Muscle of arm (tissue), 14 donors: Measurements from ENCODE around the gene PHIP. TPM values are rescaled to one million over a fixed set of nuclear protein-coding genes. Genes with fewer than 3 reads are reported as not detected.
"Not testable (repeated sequence)": the region's sequence is repeated elsewhere in the genome, so short reads cannot be mapped to it uniquely, and the experiment has no call there.

Experiments
- DNase-seq: peaks from one replicate; pipeline ENCODE4 v3.0.0-alpha.2; 2013
- long read RNA-seq, 11 donors: transcript quantifications; one replicate each; lab custom pipeline, GENCODE V29; 2026
- polyA plus RNA-seq, 12 donors: library from polyadenylated mRNA; unstranded; fragments of 120-200 nt; gene quantifications; one replicate each; pipeline ENCODE4 v1.2.1, GENCODE V29; 2013; ENCODE audit not compliant: insufficient read length in 12 of 12

The PHIP gene
- 10 to 100 TPM; 22.2 to 89.8 (median 30.6) TPM for polyA plus RNA-seq
- long read RNA-seq, donor 1 = 0 reads
- long read RNA-seq, donor 2 = 0 reads
- long read RNA-seq, donor 3 = 0 reads
- long read RNA-seq, donor 4 = 0 reads
- long read RNA-seq, donor 5, full-length matches to known transcripts = 1 of 8 reads
- long read RNA-seq, donor 5, partial matches to known transcripts = 7 of 8 reads
- long read RNA-seq, donor 5, other reads (novel, unspliced or antisense) = 0 of 8 reads
- long read RNA-seq, donor 6 = 0 reads
- long read RNA-seq, donor 7 = 0 reads
- long read RNA-seq, donor 8, full-length matches to known transcripts = 1 of 1 reads
- long read RNA-seq, donor 8, partial matches to known transcripts = 0 of 1 reads
- long read RNA-seq, donor 8, other reads (novel, unspliced or antisense) = 0 of 1 reads
- long read RNA-seq, donor 9 = 0 reads
- long read RNA-seq, donor 10 = 0 reads
- long read RNA-seq, donor 11, partial matches to known transcripts = 6 of 6 reads
- long read RNA-seq, donor 11, other reads (novel, unspliced or antisense) = 0 of 6 reads

DNA sequence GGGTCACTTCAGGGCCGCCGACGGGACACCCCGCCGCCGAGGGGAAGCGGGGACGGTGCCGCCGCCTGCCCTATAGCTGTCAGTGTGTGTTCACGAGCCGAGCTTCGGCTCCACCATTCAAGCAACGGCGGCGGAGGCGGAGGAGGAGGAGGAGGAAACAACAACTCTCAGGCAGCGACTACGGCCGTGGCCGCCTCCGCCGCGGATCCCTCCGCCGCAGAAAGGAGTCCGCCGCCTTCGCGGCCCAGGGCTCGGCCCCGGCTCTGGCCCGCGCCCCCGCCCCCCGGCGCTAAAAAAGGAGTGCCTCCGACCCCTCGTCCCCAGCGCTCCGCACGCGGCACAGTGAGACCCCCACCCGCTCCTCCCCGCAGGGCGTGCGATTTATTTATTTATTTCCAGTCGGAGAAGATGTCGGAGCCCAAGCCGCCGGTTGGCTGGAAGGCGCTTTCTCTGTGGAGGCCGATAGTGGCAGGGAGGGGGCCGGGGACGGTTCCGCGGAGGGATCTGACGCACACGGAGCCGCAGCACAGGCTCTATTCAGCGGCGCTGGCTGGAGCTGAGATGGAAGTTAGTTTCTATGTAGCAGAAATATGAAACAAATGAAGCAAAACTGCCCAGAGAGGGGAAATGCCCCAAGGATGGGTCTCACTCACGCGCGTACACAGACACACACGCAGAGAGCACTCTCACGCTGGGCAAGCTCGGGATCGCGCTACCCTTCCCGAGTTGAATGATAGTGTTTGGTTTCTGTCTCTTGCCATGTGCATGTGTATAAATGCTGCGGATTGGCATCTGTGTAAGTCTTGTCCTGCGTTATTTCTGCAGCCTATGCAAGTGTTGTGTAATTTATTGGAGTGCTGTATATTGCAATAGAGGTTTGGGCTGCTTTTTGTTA, at the start of gene PHIP:
Gene PHIP, minus strand, starts transcription at position 180 of the 895 bp plus-strand sequence. CDS start 186 bp downstream, outside the sequence.
- DNase-seq = peak; percentile 95

GRCh38 chr6:79127660-79128059, 49.6 kb upstream of the PHIP start:
- DNase-seq = no peak

GRCh38 chr6:79119217-79119616, 41.2 kb upstream of the PHIP start:
- no peak for DNase-seq

- DNase-seq = no peak
These were observed 39.7 kb upstream of the PHIP start for GRCh38 chr6:79117752-79118151.

DNA sequence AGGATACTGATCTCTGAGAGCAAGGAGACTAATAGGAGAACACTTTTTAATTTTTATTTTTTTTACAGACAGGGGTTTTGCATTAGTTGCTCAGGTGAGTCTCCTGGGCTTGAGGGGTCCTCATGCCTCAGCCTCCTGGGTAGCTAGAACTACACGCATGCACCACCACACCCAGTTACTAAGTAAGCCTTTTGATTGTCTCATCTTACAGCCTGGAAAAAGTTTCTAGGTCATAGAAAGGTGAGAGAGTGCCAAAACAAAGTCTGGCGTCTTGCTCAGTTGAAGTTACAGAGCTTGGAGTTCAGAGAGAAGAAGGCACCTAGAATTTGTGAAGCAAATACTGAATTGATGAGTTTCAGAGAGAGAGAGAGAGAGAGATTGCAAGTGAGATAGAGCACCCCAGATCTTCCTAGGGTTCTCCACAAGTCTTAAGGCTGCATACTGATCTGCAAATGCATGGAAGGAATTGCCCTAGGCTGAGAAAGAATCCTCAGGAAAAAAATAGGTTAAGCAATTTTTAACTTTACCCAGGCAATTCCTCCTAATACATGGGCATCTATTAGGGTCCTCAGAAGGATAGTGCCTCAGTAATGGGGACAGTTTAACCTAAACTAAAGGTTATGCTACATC, 37.6 kb upstream of the PHIP start:
- DNase-seq = no peak

- no peak for DNase-seq
These were observed 33.5 kb upstream of the PHIP start for GRCh38 chr6:79111549-79111948.

DNA sequence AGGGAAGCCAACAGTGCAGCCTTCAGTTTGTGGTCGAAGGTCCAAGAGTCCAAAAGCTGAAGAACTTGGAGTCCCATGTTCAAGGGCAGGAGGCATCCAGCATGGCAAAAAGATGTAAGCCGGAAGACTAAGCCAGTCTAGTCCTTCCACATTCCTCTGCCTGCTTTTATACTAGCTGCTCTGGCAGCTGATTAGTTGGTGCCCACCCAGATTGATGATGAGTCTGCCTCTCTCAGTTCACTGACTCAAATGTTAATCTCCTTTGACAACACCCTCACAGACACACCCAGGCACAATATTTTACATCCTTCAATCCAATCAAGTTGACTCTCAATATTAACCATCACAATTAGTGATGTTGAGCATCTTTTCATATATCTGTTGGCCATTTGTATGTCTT, 23.1 kb upstream of the PHIP start:
- DNase-seq = no peak

- no peak for DNase-seq
These were observed 22.2 kb upstream of the PHIP start for GRCh38 chr6:79100304-79100703.

DNA sequence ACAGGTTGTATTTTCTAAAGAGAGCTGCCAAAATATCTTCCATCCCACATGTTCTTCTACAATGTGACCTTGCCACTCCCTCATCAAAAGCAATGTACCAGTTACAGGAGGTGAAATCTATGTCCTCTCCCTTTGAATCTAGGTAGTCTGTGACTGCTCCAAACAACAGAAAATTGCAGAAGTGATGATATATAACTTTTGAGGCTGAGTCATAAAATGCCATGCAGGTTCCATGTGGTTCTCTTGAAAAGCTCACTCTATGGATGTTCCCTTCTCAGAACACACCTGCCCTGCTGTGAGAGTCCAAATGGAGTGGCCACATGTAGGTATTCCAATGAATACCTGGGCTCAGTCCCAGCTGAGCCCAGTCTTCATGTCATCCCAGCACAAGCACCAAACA, 16.9 kb upstream of the PHIP start:
- no peak for DNase-seq

GRCh38 chr6:79091801-79092200, 13.7 kb upstream of the PHIP start:
- not testable (repeated sequence) for DNase-seq

GRCh38 chr6:79089552-79090404, 11.7 kb upstream of the PHIP start:
- no peak for DNase-seq

DNA sequence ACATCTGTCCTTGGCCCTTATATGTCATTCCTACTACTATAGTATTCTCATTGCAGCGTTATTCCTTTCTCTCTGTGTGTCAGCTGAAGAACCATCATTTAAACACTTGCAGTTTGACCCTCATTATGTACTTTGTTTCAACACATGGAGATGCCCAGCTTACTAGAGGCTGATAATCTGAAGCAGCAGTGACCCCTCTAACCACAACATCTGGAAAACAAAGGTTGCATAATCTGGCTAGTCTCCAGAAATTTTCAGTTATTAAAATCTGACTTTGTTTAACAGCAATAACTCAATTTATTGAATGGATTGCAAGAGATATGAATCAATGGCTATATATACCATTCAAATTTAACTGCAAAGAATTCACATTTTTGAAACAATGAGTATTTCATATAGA, 6.6 kb upstream of the PHIP start:
- DNase-seq = no peak

GRCh38 chr6:79082304-79082703, 4.2 kb upstream of the PHIP start:
- DNase-seq = no peak

- no peak for DNase-seq
These were observed 3.6 kb upstream of the PHIP start for GRCh38 chr6:79081663-79082062.

DNA sequence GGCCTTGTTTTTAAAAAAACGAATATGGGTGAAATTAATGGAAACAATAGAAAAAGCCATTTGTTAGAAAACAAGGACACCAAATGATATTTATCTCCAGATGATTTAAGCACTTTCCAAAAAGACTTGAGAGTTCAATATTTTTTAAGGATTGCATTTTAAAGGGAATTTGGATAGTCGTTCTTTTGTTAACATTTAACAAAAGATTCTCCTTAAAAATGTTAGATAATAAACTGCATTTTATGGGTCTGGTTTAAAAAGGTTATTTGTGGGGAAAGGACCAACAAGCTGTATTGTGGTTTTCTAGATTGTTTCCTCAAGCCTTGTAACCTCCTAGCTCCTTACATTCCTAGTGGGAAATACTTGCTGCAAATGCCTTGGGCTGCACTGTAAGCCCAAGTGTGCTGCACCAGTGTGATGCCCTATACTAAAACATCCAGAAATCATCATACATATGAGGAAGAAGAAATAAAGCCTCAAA, 1.5 kb upstream of the PHIP start:
- peak; percentile 31 for DNase-seq

DNA sequence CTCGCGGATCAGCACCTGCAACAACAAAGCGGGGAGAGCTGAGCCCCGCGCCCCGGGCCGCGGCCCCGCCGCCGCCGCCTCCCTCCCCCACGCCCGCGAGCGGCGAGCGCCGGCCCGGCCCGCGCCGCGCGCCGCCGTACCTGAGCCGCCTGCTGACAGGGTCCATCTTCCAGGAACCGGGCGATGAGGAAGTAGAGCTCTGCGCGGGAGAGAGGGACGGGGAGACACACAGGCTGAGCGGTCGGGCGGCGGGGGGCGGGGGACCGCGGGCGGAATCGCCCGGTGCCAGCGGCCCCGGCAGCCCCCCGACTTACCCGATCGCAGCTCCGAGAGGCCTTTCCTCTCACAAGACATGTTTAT, 359 bp downstream of the PHIP start:
- no peak for DNase-seq

DNA sequence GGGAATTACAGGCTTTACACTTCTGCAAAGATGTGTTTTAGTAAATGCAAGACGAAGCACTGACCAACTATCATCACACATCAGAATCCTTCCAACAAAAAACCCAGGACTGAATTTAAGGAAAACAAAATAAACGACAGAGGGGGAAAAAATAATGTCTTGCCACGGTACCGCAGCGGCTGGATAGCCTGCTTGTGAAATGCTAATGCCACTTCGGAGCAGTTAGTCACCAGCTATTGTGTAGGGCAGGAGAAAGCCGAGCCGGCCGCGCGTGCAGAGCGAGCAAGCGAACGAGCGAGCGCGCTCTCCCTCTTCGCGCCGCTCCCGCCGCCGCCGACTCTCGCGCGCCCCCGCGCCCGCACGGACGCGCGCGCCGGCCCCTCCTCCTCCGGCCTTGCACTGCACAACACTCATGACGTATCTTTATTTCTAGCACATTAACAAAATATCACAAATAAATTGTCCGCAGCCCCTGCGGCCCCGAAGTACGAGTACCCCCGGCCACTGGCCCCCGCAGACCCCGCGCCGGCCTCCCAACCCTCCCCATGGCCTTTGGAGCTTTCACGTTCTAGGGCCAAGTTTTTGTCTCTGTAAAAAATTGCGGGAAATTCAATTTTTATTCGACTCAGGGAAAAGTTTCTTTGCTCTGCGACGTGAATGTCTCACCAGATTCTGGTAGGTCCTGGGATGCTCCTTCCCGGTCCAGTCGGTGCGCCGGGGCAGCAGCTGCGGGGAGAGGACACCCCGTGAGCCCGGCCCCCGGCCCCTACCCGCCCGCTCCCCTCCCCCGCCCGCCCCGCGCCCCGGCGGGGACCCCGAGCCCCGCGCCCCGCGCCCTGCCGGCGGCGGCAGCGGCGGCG, 1.0 kb downstream of the PHIP start:
- peak; percentile 85 for DNase-seq

- DNase-seq = peak; percentile 20
These were observed 1.9 kb downstream of the PHIP start for GRCh38 chr6:79076160-79076559.

- DNase-seq = no peak
These were observed 4.2 kb downstream of the PHIP start for GRCh38 chr6:79073888-79074287.

DNA sequence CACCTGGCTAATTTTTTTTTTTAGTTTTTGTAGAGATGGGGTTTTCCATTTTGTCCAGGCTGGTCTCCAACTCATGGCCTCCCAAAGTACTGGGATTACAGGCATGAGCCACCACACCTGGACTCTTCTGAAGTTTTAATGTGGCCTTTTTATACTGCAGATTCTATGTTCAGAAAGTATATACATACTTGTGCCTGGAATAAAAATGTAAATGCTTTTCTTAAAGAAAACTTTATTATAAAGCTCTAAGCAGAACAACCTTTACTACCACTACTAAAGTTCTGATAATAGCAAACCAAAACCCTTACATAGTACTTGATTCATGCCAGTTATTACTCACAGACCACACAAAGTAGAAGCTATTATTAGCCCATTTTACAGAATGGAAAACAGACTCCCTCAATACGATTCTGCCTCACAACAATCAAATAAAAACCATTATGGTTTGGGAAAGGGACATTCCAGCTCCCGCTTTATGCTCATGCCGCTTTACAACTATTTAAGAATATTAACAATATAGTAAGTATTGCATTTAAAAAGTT, 5.3 kb downstream of the PHIP start:
- no peak for DNase-seq
